HG03442 (cell line): Measurements from ENCODE around the gene BARX2.

Experiments used
- ATAC-seq: cut with Tn5 transposase; IDR thresholded peaks from one replicate; pipeline ENCODE4 v1.9.1; 2021; ENCODE audit warnings: mild to moderate bottlenecking, moderate library complexity; ENCODE audit not compliant: unreplicated experiment

The BARX2 gene

DNA sequence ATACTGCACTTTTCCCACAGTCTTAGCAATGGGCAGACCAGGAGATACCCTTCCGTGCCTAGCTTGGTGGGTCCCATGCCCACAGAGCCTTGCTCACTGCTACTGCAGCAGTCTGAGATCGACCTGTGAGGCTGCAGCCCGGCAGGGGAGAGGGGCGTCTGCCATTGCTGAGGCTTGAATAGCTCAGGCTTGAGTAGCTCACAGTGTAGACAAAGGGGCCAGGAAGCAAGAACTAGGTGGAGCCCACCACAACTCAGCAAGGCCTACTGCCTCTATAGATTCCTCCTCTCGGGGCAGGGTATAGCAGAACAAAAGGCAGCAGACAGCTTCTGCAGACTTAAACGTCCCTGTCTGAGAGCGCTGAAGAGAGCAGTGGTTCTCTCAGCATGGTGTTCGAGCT, 118.1 kb downstream of the BARX2 start:
- ATAC-seq: no peak
